HG03060 (cell line): ENCODE data around the gene CARD19.
A peak's percentile ranks its signal among the peaks of the same experiment; 100 is the strongest.
"Not testable (repeated sequence)": the region's sequence is repeated elsewhere in the genome, so short reads cannot be mapped to it uniquely, and the experiment has no call there.

Experiments
- ATAC-seq: cut with Tn5 transposase; IDR thresholded peaks from one replicate; pipeline ENCODE4 v1.9.1; 2021; ENCODE audit warnings: low read depth, moderate number of reproducible peaks; ENCODE audit not compliant: unreplicated experiment

The CARD19 gene

DNA sequence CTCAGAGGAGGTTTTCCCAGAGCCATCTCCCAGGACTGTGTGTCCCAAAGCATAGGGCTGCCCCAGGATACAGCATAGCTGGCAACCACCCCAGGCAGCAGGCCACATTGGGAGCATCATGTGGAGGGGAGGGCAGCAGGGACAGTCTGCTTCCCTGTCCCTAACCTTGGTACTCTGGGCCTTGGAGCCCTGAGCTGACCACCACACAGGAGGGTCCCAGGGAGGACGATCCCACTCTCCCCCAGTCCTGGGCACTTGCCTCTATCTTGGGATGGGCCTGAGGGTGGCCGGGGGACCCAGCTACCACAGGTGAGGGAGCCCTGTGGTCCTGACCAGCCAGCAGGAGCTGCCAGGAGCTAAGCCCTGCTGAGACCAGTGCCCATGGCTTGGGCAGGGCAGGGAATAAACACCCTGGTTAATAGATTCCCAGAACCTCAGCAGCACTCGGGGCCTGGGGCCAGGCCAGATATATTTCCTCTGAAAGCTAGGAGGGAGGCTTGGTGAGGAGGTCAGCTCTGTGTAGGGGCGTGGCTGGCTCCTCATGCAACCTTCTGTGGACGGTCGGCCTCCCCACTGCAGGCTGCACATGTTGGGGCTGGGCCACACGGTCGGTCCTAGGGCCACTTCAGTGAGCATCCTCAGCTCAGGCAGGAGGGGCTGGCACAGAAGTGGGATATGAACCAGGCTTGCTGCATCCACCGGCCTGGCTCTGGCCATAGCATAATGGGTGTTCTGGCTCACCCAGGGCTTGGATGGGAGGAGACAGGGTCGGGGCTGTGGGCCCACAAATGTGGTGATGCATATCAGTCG is 33.9 kb downstream of the CARD19 start:
- no peak for ATAC-seq

DNA sequence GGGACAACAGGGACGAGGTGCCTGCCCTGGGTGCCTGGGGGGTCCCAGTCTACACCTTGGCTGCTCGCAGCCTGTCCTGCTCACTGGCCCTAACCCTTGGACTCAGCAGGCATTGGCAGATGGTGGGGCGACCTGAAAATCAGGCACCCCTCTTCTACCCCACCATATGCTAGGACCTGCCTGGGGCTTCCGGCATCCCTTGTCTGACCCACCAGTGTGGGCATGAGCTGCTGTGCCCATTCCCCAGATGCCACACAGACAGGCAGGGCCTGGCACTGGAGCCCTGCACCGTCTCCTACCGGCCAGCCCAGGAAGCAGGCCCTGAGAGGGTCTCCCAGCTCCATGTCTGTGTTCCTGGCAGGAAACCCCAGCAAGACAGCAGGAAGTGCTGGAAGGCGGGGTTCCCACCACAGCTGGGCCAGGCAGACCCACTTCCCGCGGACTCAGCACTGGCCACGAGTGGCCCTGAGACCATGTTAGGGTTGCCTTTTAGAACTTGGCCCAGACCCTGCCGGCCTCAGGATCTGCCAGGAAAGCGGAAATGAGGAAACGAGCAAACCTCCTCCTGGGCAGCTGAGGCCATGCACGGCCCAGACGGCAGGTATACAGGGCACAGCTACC is 35.0 kb downstream of the CARD19 start:
- ATAC-seq, result no peak

DNA sequence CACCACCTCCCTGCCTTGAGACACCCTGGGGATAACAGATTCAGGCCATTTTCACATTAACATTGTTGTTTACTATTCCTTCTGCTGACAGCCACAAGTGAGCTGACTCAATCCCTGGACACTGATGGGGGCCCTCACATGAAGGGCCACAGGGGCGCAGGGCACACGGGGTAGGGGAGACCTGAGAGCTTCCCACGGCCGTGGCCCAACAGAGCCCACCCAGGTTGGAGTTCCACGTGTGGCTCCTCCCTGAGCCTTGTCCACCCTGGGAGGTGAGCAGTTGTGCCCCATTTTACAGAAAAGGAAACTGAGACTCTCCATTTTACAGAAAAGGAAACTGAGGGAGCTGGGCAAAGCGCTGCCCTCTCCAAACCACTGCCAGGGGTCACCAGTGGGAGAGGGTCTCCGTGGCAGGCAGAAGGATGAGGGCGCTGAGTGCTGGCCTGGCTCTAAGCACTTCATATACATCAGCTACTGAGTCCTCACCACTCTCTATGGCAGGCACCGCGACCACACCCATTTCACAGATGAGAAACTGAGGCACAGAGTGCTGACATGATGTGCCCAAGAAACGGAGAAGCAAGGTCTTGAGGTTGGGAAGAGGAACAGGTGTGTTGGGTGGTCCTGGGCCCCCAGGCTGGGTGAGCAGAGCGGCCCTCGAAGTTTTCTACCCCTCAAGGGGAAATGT is 35.7 kb downstream of the CARD19 start:
- ATAC-seq, result no peak

DNA sequence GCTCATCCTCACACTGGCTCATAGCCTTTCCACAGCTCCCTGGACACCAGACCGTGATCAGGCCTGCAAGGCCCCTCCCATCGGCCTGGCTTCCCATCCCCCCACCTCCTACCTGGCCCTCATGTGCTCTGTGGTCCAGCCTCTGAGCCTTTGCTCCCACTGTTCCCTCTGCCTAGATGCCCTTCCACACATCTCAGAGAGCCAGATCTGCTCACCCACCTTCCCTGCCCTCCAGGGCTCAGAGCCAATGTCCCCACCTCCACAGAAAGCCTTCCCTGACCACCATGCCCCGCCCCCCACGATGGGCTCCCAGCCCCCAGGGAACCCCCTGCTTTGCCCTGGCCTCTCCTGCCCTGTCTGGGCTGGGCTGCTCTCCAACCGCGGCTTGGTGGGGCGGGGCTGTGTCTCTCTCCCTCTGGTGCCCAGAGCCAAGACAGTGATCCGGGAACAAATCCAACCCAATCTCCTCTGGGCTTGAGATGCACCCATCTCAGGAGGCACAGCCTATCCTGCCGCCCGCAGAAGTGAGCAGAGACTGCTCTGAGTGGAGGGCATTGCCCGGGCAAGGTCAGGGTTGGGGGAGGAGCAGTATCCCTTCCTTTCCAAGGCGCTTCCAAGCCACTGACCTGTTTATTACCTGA is 36.4 kb downstream of the CARD19 start:
- no peak for ATAC-seq

DNA sequence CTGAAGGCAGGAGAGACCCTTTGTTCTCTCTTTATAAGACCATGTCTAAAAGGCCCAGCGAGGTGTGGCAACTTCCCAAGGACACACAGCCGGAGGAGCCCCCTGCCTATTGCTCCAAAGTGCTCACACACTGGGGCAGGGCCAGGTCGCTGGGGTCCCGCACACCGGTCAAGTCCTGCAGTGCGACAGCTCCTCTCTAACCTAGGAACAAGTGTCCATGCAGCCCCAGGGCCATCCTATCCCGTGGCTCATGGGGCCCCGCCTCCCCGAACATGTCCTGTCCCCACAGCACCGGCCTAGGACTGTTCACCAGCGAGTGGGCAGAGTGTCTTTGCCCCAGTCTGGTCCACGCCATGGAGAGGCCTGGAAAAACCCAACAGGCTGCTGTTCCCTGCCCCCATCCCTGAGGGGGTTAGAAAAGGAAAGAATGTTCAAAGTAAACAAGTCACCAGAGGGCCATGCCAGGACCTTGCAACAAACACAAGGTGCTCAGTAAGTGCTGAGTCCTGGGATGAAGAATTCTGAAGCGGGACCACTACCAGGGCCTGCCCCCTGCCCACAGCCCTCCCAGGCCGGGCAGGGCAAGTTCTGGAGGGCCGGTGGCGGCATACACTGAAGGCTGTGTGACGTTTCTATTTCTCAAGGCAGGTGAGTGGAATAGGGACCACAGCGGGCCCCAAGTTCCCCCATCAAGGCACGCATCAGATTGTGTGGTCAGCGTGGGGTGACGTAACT is 37.1 kb downstream of the CARD19 start:
- ATAC-seq, result no peak

DNA sequence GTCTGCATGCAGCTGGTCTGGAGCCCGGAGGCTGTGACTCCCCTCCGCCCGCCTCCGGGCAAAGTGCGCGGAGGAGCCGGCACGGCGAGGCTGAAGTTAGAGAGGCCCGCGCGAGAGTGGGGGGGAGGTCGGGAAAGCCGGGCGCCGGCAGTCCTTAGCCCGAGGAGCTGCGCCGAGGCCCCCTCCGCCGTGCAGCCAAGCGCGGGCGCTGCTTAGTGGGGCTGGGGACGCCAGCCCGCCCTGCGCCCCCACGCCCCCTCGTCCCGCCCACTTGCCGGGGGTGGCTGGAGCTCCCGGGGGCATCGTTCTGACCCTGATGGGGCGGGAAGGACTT is 37.6 kb downstream of the CARD19 start:
- ATAC-seq, result no peak

DNA sequence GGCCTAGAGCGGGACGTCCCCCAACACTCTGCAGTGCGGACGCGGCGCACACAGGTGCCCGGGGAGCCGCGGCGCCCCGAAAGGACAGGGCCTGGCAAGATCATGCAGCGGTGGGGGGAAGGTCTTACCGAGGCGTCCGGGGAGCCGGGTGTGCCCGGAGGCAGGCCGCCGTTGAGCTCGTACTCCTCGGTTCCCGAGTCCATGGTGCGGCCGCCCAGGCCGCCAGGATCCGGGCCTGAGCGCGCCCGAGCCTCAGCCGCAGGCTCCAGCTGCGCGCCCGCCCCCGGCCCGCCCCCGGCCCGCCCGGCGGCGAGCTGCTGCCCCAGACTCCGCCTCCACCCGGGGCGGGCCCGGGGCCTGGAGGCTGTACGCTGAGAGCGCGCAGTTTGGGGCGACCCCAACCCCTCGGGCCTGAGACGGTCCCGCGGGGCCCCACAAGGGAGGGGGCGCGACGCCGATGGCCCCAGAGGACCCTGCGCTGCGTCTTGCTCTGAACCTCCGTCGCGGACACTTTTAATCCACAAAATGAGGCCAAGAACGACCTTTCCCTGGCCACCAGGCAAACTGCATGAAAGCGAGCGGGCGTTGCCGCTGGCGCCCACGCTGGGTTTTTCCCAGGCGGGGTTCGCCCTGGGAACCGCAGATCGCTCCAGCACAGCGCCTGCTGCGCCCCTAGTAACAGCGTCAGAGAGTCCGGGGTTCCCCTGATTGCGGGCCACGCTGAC is 38.2 kb downstream of the CARD19 start, which contains the start of gene NINJ1:
Gene NINJ1 (minus strand): TSS at position 237 of the 725 bp plus-strand sequence. CDS start 34 bp downstream, at position 203.
- ATAC-seq, result peak; percentile 47

DNA sequence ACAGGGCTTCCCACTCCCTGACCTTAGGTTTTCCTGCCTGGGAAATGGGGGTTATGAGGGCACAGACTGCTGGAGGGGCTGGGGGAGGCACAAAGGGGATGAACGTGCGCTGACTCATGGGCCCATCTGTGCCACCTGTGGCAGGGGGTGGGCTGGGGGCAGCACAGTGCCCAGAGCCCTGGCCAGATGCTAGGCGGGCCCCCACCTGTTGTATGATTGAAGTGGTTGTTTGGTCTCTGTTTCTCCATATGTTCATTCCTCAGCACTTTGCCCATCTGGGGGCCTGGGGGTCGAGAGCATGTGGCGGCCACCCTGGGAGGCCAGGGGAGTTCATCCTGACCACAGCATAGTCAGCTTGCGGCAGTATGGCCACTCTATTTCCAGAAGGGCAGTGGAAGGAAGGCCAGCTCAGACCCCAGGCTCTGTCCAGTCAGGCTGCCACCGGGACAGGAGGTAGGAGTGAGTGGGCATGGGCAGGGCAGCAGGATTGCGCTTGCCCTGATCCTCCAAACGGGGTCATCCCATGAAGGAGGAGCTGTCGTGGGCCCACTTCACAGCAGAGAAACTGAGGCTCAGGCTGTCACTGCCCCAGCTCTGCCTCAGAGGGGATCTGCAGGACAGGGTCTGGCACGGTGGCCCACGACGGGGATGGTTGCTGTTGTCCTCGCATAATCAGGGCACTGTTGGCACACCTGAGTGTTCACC is 38.9 kb downstream of the CARD19 start:
- ATAC-seq, result no peak

DNA sequence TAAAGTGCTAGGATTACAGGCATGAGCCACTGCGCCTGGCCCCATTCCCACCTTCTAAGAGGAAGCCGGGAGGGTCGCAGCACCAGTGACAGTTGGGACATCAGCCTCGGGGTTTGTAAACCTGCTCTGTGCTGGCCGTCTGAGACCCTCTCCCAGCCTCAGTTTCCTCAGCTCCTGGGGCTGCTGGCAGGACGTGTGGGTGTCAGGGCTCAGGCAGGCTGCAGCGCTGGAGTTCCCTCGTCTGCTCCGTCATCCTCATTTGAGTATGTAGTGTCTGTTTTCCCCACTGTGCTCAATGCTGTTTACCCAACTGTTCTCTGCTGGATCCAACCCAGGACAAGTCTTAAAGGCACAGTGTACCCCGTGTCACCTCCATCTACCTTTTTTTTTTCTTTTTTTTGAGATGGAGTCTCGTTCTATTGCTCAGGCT is 40.0 kb downstream of the CARD19 start:
- no peak for ATAC-seq

DNA sequence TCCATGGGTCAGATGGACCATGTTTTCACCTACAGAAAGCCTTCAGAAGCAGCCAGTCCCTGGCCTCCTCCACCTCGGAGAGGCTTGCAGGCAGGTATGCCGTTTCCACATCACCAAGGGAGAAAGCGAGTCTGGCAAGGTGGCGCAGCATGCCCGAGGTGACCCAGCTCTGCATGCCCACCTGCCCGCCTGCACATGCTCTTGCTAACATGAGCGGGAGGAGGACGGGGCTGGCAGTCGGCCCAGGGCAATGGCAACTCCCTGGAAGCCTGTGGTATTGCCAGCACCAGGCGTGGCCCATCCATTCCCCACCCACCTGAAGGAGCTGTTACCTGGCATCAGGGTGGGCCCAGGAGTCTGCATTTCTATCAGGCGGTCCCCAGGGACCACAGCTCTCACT is 41.3 kb downstream of the CARD19 start:
- ATAC-seq, result no peak

DNA sequence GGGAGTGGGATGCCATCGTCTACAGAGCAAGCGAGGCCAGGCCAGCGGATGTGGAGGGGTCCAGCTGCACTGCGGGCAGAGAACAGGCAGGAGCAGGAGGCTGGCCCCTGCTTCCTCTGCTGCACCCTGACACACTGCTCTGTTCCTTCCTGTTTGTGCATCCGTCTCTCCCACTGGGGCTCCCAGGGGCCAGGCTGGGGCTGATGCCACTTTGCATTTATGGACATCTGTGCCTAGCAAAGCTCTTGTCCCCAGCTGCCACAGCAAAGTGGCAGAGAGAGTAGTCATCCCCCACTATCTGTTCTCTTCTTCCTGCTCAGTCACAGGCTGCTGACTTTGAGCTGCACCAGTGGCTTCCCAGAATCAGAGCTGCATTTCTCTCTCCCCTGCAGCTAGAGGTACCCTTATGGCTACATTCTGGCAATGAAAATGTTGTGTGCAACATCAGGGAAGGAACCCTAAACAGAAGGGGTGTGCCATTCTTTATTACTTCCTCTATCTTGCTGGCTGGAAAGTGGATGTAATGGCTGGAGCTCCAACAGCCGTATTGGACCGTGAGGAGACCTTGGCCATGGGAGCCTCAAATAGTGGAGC is 42.3 kb downstream of the CARD19 start:
- no peak for ATAC-seq

DNA sequence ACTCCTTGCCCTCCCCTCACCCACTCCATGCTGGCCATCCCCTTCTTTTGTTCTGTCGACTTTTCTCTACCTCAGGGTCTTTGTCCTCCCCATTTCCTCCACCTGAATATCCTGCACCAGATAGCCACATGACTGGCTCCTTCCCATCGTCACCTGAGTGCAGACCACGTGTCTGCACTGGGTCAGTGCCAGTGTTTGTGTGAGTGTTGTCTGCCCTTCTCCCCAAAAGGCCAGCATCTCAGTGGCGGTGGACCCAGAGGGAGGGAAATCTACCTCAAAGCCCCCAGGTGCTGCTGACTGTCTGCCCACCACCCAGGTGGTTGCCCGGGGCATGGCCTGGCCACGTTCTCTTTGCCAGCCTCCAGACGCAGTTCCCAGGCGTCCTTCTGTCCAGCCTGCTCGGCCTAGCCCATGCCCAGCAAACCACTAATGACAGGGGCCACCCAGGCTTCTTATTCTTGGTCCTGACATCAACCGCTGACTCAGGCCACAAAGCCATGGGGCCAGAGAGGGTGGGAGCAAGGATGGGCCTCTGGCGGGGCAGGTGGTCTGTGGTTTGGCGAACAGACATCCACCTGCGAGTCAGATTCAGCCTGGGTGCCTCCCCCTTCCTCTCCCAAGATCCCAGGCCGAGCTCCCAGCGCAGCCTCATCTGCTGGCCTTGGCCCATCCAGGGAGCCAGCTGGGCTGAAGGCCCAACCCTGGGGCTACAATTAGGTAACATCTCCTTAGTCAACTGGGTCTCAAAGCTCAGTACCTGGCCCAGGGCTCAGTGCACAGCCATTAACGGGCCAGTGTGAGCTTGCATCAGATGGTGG is 43.6 kb downstream of the CARD19 start:
- no peak for ATAC-seq

DNA sequence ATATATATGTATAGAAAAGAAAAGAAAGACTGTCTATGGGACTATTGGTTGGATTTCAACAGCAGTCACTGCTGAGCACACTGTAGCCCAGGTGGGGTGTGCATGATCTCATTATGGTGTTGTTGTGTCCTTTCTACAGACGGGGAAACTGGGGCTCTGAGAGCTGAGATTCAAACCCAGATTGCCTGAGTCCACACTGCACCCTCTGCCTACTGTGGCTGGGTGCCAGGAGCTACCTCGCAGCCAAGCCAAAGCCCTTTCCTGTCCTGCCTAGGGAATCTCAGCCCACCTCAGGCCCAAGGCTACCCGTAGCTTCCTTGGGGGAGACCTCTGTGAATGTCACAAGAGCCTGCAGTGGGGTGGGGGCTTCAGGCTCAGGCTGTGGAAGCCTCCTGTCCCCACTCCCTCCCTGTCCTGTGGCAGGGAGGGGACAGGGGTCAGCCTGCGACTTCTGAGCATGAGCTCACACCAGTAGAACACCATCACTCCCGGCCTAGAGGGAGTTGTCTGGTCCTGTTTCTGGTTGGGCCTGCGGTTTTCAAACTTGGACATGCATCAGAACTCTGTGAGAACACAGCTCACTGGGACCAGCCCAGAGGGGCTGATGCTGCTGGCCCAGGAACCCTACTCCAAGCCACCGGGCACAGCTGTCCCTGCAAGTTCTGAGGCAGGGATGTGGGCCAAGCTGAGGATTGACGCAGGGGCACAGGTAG is 45.9 kb downstream of the CARD19 start:
- no peak for ATAC-seq

DNA sequence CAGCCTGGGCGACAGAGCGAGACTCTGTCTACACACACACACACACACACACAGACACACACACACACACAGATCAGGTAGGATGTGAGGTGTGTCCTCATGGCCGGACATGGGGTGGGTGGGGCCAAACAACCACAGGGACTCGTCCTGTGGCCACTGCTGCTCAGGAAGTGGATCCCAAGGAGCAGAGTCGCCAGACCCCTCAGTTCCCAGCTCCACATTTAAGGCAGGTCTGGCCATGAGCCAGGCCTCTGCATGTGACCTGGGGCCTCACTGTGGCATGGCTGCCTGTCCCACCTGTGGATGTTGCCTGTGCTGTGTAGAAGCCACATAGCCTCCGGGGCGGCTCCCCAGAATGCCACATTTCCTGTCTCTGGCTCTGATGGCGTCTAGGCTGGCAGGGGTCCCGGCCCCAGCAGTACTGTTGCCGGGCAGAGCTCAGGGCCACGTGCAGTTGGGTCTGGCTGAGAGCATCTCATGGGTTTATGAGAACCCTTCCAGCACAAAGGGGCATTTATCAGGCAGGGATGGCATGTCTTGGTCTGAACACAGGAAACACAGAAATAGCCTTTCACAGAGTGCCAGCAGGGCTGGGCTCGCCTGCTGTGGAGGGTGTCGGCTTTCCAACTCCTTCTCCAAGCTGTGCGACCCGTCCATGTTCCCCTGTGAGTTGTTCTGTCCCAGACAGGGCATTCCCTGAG is 48.0 kb downstream of the CARD19 start:
- no peak for ATAC-seq

DNA sequence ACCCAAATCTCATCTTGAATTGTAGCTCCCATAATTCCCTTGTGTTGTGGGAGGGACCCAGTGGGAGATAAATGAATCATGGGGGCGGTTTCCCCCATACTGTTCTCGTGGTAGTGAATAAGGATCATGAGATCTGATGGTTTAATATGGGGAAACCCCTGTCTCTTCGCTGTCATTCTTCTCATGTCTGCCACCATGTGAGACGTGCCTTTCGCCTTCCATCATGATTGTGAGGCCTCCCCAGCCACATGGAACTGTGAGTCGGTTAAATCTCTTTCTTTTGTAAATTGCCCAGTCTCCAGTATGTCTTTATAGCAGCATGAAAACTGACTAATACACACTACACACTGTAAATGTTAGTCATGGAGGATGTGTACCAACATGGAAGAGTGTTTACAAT is 50.7 kb downstream of the CARD19 start:
- not testable (repeated sequence) for ATAC-seq

DNA sequence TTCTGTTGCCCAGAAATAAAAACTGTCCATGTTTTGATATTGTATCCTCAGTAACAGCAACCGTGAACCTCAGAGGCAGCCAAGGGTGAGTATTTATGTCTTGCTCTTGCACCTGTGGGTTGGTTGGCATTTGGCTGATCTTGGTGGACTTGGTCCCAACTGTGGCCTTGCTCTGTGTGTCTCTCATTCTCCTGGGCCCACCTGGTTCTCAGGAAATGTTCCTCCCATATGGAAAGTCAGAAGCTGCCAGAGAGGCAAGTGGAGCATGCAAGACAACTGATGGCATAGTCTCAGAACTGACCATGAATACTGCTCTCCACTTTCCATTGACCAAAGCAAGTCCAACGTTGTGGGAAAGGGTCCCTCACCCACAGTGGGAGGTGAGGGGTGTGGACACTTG is 51.6 kb downstream of the CARD19 start:
- ATAC-seq, result no peak

DNA sequence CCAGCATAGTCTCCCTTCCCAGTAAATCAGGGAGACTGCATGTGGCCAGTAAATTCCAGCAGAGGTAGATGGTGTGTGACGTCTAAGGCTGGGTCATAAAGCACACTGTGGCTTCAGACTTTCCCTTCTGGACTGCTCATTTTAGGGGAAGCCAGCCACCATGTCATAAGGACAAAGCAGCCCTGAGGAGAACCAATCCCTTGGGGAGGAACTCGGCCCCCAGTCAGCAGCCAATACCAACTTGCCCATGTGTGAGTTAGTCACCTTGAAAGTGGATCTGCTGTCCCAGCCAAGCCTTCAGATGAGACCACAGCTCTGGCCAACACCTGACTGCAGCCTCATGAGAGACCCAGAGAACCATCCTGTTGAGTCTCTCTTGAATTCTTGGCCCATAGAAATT is 52.7 kb downstream of the CARD19 start:
- ATAC-seq, result no peak
